ENCODE data around the gene PIGP. TPM values are rescaled to one million over a fixed set of nuclear protein-coding genes. Genes with fewer than 3 reads are reported as not detected.
A peak's percentile ranks its signal among the peaks of the same experiment; 100 is the strongest.

Gene PIGP
- total and polyA plus RNA-seq, 9 of the 15 experiments (the other 6 are each of a cell fraction or from before 2014, with no cell fraction given) = 18.3 to 122 (median 35.6) TPM

- TF ChIP-seq ZBTB33 (CRISPR knock-in tag; IDR thresholded peaks at IDR 0.05) (no peak), NCOA4 (IDR thresholded peaks at IDR 0.05; ENCODE audit: partially characterized antibody) (no peak), NCOA1 (IDR thresholded peaks at IDR 0.05; ENCODE audit: low read depth) (no peak), HNRNPK (IDR thresholded peaks at IDR 0.05; ENCODE audit: low read depth, low read length, poor library complexity, severe bottlenecking) (peak; percentile 18), PRMT5 (CRISPR knock-in tag; IDR thresholded peaks at IDR 0.05) (no peak), TAF7 (tag; IDR thresholded peaks at IDR 0.05) (no peak), ZBTB49 (CRISPR knock-in tag; IDR thresholded peaks at IDR 0.05; ENCODE audit: borderline replicate concordance) (no peak)
- TF ChIP-seq, protein P1, sequence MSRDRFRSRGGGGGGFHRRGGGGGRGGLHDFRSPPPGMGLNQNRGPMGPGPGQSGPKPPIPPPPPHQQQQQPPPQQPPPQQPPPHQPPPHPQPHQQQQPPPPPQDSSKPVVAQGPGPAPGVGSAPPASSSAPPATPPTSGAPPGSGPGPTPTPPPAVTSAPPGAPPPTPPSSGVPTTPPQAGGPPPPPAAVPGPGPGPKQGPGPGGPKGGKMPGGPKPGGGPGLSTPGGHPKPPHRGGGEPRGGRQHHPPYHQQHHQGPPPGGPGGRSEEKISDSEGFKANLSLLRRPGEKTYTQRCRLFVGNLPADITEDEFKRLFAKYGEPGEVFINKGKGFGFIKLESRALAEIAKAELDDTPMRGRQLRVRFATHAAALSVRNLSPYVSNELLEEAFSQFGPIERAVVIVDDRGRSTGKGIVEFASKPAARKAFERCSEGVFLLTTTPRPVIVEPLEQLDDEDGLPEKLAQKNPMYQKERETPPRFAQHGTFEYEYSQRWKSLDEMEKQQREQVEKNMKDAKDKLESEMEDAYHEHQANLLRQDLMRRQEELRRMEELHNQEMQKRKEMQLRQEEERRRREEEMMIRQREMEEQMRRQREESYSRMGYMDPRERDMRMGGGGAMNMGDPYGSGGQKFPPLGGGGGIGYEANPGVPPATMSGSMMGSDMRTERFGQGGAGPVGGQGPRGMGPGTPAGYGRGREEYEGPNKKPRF (IDR thresholded peaks at IDR 0.05; ENCODE audit: low read depth, low read length) = no peak
Observed at GRCh38 chr21:37039411-37040075, 33.3 kb downstream of the PIGP start (continued).

Data from K562 (cell line).